ENCODE results near the gene GLG1.

GLG1 gene

DNA sequence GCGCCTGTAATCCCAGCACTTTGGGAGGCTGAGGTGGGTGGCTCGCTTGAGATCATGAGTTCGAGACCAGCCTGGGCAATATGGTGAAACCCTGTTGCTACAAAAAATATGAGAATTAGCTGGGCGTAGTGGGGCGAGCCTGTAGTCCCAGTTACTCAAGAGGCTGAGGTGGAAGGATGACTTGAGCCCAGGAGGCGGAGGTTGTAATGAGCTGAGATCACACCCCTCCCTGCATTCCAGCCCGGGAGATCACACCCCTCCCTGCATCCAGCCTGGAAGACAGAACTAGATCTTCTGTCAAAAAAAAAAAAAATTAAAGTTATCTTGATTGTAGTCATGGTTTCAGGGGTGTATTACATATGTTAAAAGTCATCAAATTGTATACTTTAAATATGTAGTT, 26.8 kb upstream of the GLG1 start:
- peaks cover 98% of the 10 kb centered on the region for H3K36me3 ChIP-seq (ENCODE audit: insufficient read depth, low read length)
- 97% methylated on average over 6 of the region's 7 CpGs for WGBS
- H3K27ac ChIP-seq (ENCODE audit: low read depth, low read length) = no peak overlapping the region
- no peaks in the 10 kb centered on the region for H3K4me1 ChIP-seq (ENCODE audit: insufficient read depth, low read length)
- H3K9ac ChIP-seq (ENCODE audit: low read depth, low read length) = no peak overlapping the region
- no peak overlapping the region for H3K4me3 ChIP-seq (ENCODE audit: low read length)
- no peaks in the 10 kb centered on the region for H3K27me3 ChIP-seq (ENCODE audit: insufficient read depth, low read length)
- no peaks in the 10 kb centered on the region for H3K9me3 ChIP-seq (ENCODE audit: insufficient read depth, low read depth, low read length)

DNA sequence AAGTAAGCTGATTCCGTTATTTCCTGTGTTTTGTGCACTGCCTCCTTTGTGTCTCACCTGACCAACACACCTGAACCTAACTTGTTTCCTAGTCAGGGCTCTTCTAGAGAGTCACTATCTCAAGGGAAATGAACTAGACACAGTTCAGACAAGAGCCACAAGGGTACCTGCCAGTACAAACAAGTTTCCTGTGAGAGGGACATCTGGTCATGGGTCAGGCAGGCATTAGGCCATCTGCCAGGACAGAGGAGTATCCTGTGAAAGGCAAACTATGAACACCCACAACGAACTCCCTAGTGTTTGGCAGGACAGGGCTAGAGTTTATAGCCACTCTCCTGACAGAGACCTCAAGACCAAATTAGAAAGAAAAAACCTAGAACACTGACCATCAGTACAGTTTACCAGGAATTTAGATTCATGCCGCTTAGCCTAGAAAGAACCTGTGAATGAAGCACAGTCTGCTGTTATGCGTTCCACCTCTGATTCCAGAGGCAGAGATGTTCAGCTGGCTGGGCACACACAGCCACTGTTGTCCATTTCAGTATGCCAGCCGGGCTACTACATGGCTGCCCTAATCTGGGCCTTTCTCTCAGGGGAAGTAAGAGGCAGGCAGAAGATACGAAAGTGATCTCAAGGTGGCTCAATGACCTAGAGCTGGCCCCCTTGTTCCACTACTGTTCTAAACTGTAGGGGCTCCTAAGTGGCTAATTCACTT, 20.7 kb upstream of the GLG1 start:
- 95% methylated on average over 6 of the region's 6 CpGs for WGBS
- Histone ChIP-seq H3K9ac (ENCODE audit: low read depth, low read length) (no peak overlapping the region), H3K9me3 (ENCODE audit: insufficient read depth, low read depth, low read length) (no peaks in the 10 kb centered on the region), H3K4me1 (ENCODE audit: insufficient read depth, low read length) (peaks cover under 1% of the 10 kb centered on the region), H3K27ac (ENCODE audit: low read depth, low read length) (no peak overlapping the region), H3K27me3 (ENCODE audit: insufficient read depth, low read length) (no peaks in the 10 kb centered on the region), H3K36me3 (ENCODE audit: insufficient read depth, low read length) (peaks cover 100% of the 10 kb centered on the region), H3K4me3 (ENCODE audit: low read length) (no peak overlapping the region)

DNA sequence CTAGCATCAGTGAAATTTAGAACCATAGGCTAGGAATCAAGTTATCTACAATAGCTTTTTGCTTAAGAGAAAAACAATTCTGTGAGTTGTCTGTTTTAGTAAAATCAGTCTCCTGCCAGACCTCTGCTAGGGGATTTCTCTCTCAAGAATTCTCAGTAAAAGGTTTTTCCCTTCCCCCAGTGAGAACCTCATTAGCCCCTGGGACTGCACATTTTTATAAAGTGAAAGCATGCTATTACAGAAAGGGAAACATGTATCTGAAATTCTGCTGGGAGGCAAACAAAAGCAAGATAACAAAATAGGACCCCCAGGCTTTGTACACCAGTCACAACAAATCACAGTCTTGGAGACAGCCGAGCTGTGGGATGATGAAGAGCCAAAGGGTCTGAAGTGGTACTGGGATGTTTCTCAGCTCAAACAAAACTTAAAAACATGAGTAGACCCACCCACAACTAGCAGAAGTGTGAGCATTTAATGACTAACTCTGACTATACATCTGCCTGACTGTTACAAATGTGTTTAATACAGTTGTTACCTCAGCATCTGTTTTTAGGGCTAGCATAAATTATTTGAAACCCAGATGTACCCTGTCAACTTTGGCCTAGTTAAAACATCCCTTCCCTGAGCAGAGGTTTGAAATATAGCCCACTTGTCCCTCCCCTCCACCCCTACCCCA, 20.0 kb upstream of the GLG1 start:
- H3K36me3 ChIP-seq (ENCODE audit: insufficient read depth, low read length) = peaks cover 100% of the 10 kb centered on the region
- H3K4me3 ChIP-seq (ENCODE audit: low read length) = no peak overlapping the region
- peaks cover 4% of the 10 kb centered on the region for H3K4me1 ChIP-seq (ENCODE audit: insufficient read depth, low read length)
- no peaks in the 10 kb centered on the region for H3K27me3 ChIP-seq (ENCODE audit: insufficient read depth, low read length)
- no CpG with 5 or more reads among the region's 1 CpG for WGBS
- no peaks in the 10 kb centered on the region for H3K9me3 ChIP-seq (ENCODE audit: insufficient read depth, low read depth, low read length)
- no peak overlapping the region for H3K27ac ChIP-seq (ENCODE audit: low read depth, low read length)
- H3K9ac ChIP-seq (ENCODE audit: low read depth, low read length) = no peak overlapping the region

DNA sequence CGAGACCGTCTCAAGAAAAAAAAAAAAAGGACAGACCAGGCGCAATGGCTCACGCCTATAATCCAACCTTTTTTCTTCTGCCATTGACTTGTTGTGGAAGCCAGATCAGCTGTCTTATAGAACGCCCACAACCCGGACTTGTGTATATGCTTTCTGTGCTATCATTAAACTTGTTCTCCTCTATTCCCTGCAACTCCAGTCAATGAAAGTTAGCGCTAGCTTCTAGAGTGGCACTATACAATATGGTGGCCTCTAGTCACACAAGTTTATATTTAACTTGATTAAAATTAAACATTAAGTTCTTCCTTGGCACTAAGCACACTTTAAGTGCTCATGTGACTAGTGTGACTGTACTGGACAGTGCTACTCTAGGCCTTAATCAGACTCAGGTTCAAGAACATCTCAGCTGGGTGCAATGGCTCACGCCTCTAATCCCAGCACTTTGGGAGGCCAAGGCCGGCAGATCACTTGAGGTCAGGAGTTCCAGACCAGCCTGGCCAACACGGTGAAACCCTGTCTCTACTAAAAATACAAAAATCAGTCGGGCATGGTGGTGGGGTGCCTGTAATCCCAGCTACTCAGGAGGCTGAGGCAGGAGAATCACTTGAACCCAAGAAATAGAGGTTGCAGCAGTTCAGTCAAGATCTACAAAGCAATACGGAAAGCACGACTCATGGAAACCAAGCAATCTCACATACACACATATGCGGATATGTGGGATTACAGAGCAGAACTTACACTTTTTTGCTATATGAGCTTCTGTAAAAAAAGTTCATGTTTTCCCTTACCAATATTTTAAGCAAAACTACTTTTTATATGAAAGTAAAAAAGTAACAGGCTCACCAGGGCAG, 18.8 kb upstream of the GLG1 start:
- WGBS = 95% methylated on average over 14 of the region's 14 CpGs
- H3K27ac ChIP-seq (ENCODE audit: low read depth, low read length) = no peak overlapping the region
- H3K9ac ChIP-seq (ENCODE audit: low read depth, low read length) = no peak overlapping the region
- no peaks in the 10 kb centered on the region for H3K9me3 ChIP-seq (ENCODE audit: insufficient read depth, low read depth, low read length)
- H3K36me3 ChIP-seq (ENCODE audit: insufficient read depth, low read length) = peaks cover 98% of the 10 kb centered on the region
- H3K4me1 ChIP-seq (ENCODE audit: insufficient read depth, low read length) = peaks cover 4% of the 10 kb centered on the region
- no peak overlapping the region for H3K4me3 ChIP-seq (ENCODE audit: low read length)
- H3K27me3 ChIP-seq (ENCODE audit: insufficient read depth, low read length) = no peaks in the 10 kb centered on the region

DNA sequence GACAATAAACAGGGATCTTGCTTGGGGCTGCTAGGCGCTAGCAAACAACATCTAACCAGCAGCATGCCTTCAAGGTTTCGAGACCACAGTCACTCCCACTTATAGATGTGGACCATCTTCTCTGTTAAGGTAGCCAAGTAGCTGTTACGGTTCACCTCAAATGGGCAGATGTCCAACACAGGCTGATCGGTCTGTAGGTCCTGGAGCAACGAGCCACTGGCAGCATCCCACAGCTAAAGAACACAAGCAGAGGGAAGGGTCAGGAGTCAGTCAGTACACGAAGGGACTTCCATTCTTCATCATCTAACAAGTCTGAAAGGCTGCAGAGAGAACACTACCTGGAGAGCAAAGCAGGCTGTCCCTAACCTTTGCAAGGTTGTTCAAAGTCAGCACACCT, 16.9 kb upstream of the GLG1 start:
- no peaks in the 10 kb centered on the region for H3K27me3 ChIP-seq (ENCODE audit: insufficient read depth, low read length)
- no peak overlapping the region for H3K4me3 ChIP-seq (ENCODE audit: low read length)
- no peak overlapping the region for H3K9ac ChIP-seq (ENCODE audit: low read depth, low read length)
- peaks cover 95% of the 10 kb centered on the region for H3K36me3 ChIP-seq (ENCODE audit: insufficient read depth, low read length)
- WGBS = 93% methylated on average over 6 of the region's 6 CpGs
- H3K27ac ChIP-seq (ENCODE audit: low read depth, low read length) = no peak overlapping the region
- H3K9me3 ChIP-seq (ENCODE audit: insufficient read depth, low read depth, low read length) = no peaks in the 10 kb centered on the region
- H3K4me1 ChIP-seq (ENCODE audit: insufficient read depth, low read length) = peaks cover 4% of the 10 kb centered on the region

DNA sequence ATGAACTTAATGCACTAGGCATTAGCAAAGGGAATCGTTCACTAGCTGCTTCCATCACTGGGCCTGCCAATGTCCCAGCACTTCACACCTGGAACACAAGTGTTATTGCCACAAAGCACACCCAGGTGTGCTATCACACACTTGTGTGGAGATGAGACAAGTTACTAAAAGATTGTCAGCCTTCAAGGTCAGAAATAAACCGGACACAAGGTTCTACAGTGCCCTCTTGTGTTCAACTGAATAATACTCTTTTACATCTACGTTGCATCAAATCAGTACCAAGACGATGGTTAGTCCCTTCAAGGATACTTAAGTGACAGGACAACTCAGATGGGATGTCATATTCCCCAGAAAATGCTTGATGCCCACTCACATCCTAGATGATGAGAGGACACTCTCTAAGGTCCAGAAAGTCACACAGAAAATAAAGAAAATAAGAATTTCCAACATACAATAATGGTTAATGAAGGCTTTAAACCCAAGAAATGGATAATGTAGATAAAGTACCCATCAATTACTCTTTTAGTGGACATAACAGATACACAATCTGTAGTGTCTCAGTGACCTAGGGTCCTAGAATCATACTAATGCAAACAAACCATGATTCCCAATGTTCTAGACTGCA, 16.4 kb upstream of the GLG1 start:
- H3K9ac ChIP-seq (ENCODE audit: low read depth, low read length) = no peak overlapping the region
- 78% methylated on average over 4 of the region's 4 CpGs for WGBS
- no peaks in the 10 kb centered on the region for H3K27me3 ChIP-seq (ENCODE audit: insufficient read depth, low read length)
- H3K4me1 ChIP-seq (ENCODE audit: insufficient read depth, low read length) = peaks cover 4% of the 10 kb centered on the region
- H3K36me3 ChIP-seq (ENCODE audit: insufficient read depth, low read length) = peaks cover 90% of the 10 kb centered on the region
- H3K4me3 ChIP-seq (ENCODE audit: low read length) = no peak overlapping the region
- H3K27ac ChIP-seq (ENCODE audit: low read depth, low read length) = no peak overlapping the region
- no peaks in the 10 kb centered on the region for H3K9me3 ChIP-seq (ENCODE audit: insufficient read depth, low read depth, low read length)

DNA sequence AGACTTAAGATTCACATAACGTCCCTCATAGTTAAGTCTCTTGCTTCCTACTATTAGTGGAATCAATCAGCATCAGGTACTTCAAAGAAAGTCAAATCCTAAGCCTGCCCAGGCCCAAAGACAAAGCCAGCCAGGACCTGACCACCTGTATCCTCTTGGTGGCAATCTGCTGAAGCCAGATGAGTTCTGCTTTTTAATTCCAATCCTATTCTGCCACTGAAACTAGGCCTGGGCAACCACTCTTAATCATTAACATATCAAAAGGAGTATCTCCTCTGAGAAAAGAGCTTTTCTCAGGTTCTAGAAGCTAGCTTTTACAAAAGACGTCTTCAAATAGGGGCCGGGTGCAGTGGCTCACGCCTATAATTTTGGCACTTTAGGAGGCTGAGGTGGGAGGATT, 15.1 kb upstream of the GLG1 start:
- Histone ChIP-seq H3K27ac (ENCODE audit: low read depth, low read length) (no peak overlapping the region), H3K4me1 (ENCODE audit: insufficient read depth, low read length) (peaks cover 4% of the 10 kb centered on the region), H3K9ac (ENCODE audit: low read depth, low read length) (no peak overlapping the region), H3K4me3 (ENCODE audit: low read length) (no peak overlapping the region), H3K27me3 (ENCODE audit: insufficient read depth, low read length) (no peaks in the 10 kb centered on the region), H3K9me3 (ENCODE audit: insufficient read depth, low read depth, low read length) (no peaks in the 10 kb centered on the region), H3K36me3 (ENCODE audit: insufficient read depth, low read length) (peaks cover 77% of the 10 kb centered on the region)
- WGBS = 88% methylated on average over 4 of the region's 4 CpGs

DNA sequence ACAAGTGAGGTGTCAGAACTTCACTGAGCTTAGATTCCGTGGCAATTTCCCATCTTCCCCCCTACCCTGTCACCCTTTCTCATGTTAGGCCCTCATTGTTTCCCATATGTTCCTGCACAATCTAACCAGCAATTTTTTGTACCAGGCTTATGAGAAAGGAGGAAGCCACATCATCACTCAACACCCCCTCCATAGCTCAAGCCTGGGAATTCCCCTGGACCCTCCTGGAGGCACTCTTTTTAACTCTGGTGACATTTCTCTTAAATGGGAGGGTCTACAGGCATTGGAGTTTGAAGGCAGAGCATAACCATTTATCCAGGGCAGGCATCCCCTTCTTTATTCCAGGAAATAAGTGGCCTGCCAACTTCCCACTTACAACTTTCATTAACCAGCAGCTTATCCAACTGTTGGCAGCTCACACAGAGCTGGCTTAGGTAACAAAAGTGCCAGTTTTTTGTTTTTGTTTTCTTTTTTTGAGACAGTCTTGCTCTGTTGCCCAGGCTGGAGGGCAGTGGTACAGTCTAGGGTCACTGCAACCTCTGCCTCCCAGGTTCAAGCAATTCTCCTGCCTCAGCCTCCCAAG, 10.4 kb upstream of the GLG1 start:
- Histone ChIP-seq H3K36me3 (ENCODE audit: insufficient read depth, low read length) (peaks cover 29% of the 10 kb centered on the region), H3K27ac (ENCODE audit: low read depth, low read length) (no peak overlapping the region), H3K4me3 (ENCODE audit: low read length) (no peak overlapping the region), H3K27me3 (ENCODE audit: insufficient read depth, low read length) (no peaks in the 10 kb centered on the region), H3K9ac (ENCODE audit: low read depth, low read length) (no peak overlapping the region), H3K9me3 (ENCODE audit: insufficient read depth, low read depth, low read length) (no peaks in the 10 kb centered on the region), H3K4me1 (ENCODE audit: insufficient read depth, low read length) (no peaks in the 10 kb centered on the region)
- WGBS = 82% methylated on average over 1 of the region's 1 CpG

DNA sequence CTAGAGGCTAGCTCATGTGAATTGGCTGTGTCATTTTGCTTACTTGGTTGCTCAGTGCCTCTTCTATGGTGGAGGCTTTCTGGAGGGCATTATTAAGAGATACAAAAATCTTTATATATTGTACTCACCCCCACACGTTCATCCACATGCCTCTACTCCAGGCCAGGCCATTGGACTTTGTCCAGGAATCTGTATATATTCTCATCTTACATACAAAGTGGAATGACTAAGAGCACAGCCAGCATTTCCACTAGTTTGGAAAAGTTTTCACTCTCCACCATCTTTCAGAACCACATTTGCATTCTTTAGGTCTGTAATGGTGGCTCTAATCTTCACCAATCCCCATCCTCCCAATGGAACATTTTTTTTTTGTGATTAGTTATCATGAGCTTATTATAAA, 4.8 kb upstream of the GLG1 start:
- Histone ChIP-seq H3K36me3 (ENCODE audit: insufficient read depth, low read length) (no peaks in the 10 kb centered on the region), H3K27ac (ENCODE audit: low read depth, low read length) (no peak overlapping the region), H3K4me1 (ENCODE audit: insufficient read depth, low read length) (peaks cover 10% of the 10 kb centered on the region), H3K4me3 (ENCODE audit: low read length) (no peak overlapping the region), H3K27me3 (ENCODE audit: insufficient read depth, low read length) (no peaks in the 10 kb centered on the region), H3K9me3 (ENCODE audit: insufficient read depth, low read depth, low read length) (no peaks in the 10 kb centered on the region), H3K9ac (ENCODE audit: low read depth, low read length) (no peak overlapping the region)
- WGBS = 100% methylated on average over 1 of the region's 1 CpG

DNA sequence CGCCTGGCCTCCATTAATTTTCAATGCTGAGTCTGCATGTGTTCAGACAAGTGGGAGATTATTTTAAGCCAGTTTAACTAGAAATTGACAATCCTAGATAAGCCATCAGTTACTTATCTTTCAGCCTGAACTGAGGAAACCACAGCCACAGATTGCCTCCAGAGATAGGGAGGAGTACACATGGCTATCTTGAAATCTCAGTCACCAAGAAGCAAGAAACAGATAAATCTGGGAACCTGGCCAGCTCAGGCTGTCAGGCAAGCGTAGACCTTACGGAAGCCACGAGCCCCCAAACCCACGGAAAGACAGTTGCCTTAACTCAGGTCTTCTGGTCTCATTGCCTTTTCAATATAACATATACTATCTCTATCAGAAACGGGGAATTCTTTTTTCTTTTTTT, 2.0 kb upstream of the GLG1 start:
- Histone ChIP-seq H3K4me3 (ENCODE audit: low read length) (no peak overlapping the region), H3K9me3 (ENCODE audit: insufficient read depth, low read depth, low read length) (no peaks in the 10 kb centered on the region), H3K36me3 (ENCODE audit: insufficient read depth, low read length) (no peaks in the 10 kb centered on the region), H3K27me3 (ENCODE audit: insufficient read depth, low read length) (no peaks in the 10 kb centered on the region), H3K4me1 (ENCODE audit: insufficient read depth, low read length) (peaks cover 23% of the 10 kb centered on the region), H3K27ac (ENCODE audit: low read depth, low read length) (no peak overlapping the region), H3K9ac (ENCODE audit: low read depth, low read length) (no peak overlapping the region)
- WGBS = 94% methylated on average over 6 of the region's 6 CpGs

Measured in HUES64 (cell line).